Stimulated activated CD4-positive, alpha-beta T cell treated with anti-CD3 and anti-CD28 coated beads, Interleukin-4, amount 100 ng/mL, for 1 hour (primary cell): ENCODE data around the gene ZNF273.
"Not testable (repeated sequence)": the region's sequence is repeated elsewhere in the genome, so short reads cannot be mapped to it uniquely, and the experiment has no call there.

Experiments used
- DNase-seq: peaks from one replicate; pipeline ENCODE4 v3.0.0-alpha.2; 2020

ZNF273 gene

GRCh38 chr7:64877714-64878610 lies 25.1 kb upstream of the ZNF273 start:
- DNase-seq = no peak

DNA sequence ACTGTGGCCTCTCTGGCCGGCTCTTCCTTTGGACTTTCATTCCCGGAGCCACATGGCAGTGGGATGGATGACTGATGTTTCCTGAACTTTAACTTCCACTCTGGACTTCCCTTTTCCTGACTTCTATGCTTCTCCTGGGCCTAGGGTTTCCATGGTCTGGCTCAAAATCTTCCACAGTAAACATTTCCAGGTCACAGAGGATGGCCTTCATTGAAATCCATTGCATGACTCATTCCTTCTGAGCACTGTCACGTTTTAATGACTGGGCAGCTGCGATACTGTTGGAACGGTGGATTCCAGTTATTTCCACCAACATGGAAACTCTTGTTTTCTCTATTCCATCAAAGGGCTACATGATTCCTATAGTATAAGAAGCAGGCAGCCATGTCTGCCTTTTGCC lies 24.4 kb upstream of the ZNF273 start:
- no peak for DNase-seq

DNA sequence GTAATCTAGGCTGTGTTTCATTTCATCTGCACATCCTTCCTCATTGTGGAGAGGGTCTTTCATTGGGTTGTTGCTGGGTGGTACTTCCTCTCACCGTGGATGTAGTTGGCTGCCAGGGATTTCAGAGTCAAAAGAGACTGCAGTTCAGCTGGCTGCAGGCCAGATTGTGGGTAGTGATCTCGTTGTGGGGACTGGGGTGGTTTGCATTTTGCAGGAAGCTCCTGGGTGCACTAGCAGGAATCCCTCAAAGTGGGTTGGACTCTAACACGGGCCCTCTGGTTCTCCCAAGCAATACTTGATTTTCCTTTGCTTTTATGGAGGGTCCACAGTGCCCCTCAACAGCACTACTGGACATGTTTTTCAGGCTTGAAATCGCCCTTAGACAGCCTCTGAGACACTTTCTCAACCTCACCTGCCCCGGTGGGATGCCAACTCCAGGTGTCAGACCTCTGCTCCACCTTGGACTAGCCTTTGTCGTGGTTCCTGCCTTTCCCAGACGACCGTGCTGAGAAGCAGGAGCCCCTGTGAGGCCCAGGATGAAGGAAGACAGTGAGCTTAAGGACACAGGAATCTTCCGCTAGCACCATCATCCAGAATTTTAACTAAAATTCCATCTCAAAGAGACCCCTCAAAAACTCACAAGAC lies 23.9 kb upstream of the ZNF273 start:
- DNase-seq = no peak

- DNase-seq = no peak
Observed at GRCh38 chr7:64879800-64880199, 23.3 kb upstream of the ZNF273 start.

- DNase-seq = no peak
Observed at GRCh38 chr7:64880322-64881297, 22.5 kb upstream of the ZNF273 start.

DNA sequence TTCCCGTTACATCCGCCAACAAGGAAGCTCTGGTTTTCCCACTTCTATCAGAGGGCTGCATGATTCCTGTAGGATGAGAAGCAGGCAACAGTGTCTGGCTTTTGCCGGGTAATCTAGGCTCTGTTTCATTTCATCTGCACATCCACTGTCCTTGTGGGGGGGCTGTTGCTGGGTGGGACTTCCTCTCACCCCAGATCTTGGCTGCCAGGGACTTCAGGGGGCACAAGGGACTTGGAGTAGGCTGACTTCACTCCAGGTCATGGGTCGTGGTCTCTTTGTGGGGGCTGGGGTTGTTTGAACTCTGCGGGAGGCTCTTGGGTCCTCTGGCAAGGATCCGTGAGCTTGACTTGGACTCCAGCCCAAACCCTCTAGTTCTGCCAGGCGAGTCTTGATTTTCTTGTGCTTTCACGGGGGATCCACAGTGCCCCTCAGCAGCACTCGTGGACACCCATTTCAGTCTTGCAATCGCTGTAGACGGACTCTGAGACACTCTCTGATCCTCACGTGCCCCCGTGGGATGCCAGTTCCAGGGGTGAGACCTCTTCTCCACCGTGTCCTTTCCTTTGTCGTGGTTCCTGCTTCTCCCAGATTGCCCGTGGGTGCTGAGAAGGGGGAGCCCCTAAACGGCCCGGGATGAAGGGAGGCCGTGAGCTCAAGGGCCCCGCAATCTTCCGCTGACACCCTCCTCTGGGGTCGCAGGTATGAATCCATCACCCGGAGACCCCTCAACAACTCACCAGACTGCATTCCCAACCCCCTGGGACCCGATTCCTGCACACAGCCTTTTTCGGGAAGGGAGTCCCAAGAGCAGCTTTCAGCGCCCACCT lies 21.4 kb upstream of the ZNF273 start:
- no peak for DNase-seq

DNA sequence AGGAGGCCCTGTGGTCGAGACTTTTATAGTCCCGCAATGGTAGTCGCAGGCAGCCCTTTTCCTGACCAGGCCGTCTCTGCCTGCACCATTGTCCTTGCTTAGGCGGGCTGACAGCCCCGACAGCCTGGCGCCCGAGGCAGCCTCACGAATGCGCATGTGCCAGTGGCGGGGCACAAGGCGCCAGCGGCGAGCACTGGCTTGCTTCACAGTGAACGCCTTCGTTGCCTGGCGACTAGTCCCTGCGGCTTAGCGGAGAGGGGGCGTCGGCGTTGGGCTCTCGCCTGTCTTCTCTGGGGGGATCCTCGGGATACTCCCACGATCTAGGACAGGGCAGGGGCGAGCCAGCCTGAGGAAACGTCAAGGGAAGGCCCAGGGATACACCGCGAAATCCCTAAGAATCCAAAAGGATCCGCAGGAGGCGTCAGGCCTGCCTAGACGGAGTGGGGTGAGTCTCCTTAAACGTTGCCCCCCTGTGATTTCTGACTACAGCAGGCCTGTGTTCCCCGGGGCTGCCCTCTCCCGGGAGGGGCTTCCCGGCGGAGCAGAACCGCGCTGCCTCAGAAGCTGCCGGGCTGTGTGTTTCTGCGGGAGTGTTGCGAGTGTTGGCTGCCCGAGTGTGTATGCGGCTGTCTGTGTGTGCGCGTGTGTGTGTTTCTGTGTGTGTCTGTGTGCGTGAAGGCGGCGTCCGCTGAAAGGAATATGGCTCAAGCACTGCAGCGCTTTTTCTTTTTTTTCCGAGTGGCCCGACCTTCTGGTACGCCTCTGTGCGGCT lies 20.5 kb upstream of the ZNF273 start:
- peak; percentile 46 for DNase-seq

- DNase-seq = no peak
Observed at GRCh38 chr7:64883113-64883905, 19.8 kb upstream of the ZNF273 start.

GRCh38 chr7:64884085-64884912 lies 18.8 kb upstream of the ZNF273 start:
- DNase-seq = no peak

DNA sequence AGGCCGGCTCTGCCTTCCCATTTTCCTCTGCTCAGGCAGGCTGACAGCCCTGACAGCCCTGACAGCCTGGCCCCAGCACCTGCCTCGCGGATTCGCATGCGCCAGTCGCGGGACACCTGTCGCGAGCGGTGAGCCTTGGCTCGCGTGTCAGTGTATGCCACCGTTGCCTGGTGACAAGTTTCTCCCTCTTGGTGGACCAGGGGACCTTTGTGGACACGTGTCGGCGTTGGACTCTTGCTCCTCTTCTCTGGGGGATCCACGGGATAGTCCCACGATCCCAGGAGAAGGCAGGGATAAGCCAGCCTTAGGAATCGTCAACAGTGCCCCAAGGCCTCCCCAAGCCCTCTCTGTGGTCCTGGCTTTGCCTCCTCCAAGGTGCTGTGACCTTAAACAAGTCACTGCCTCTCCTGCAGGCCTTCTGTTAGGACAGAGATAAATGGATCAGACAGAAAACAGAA lies 18.1 kb upstream of the ZNF273 start:
- no peak for DNase-seq

DNA sequence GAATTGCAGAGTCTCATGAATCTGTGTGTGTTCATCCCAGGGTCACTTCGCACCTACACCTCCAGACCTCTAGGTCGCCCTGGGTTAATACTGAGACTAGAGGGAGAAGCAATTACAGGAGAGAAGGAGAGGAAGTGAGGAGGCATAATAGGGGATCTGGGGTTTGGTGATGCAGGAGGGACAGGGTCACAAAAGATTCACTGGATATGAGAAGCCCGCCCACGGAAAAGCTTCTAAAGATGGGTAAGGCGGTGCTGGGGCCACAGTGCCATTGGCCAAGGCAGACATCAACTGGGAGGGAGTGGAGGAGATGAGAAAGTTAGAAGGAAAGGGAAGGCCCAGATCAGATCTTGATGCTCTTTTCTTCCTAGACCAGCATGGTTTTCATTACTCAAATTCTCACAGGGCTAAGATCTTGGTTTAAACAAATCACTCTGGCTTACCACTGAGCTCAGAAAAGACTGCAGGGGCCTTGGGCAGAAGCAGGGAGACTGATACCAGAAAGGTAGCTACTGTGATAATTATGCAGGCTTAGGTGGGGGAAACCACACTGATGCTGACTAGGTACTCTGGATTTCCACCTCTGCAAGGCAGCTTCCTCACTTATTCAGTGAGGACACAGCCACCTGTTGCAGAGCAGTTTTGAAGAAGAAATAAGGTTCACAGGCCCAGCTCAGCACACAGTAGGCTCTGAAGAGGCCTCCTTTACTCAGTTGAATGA lies 17.4 kb upstream of the ZNF273 start:
- DNase-seq = no peak

DNA sequence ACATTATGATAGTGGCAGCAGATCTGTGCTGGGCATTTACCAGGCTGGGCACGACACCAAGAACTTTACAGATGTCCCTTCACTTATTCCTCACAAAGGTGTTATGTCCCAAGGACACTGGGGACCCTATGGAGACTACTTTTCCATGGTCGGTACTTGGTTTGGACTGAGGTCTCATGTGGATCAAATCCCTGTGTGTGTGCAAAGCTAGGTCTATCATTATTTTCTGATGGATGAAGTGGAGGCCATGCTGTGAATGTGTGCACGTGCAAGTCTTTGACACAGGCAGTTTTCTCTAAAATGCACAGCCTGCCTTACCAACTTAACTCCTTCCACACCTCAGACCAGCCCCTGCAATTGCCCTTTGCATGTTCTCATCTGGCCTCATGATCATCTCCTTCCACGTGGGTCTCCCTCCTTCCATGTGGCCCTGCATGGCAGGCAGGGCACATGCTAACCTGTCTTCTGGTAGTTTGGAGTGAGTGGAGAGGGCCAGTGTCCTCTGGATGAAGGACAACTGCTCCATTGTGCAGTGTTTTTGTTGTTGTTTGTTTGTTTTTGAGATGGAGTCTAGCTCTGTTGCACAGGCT lies 16.0 kb upstream of the ZNF273 start:
- no peak for DNase-seq

DNA sequence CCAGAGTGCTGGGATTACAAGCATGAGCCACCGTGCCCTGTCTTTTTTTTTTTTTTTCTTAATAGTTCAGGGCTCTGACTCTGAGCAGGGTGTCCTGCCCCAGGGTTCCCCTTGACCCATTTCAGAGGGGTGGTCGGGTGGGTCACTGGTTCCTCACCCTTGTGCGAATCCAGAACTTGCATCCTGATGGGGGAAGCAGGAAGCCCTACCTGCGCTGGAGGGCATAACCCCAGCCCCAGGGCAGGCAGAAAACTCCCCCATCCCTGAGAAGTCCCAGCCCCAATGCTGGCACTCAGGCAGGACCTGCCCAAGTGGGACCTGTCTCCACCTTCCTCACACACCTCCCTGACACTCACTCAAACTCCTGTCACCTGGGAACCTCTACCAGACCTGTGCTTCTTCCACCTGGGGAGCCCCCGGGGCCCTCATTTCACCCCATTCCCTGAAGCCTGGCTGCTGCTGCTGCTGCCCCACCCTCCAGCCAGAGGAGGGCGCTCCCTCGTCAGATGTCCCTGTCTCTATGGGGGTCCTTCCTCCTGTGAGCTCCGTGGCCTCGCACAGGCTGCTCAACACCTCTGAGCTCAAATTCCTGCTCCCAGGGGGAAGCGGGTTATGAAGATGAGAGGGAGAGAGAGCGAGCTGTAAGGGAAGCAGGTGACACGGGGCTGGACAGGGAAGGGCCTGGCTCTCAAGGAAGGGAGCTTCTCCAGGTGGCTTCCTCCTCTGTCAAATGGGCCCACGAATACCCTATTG lies 15.1 kb upstream of the ZNF273 start:
- peak; percentile 52 for DNase-seq

DNA sequence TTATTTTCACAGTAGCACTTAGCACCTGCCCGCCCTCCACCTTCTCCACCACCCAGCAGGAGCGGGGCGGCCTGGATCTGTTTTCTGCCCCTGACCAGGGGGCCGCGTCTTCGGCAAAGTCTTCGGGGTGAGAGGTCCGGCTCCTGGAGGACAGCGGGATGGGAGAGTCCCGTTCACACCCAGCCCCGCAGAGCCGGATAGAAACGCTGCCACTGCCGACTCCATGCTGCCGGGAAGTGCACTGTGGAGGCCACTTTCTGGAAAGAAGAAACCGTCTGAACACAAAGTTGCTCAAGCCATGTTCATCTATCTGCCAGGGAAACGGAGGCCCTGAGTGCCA lies 14.5 kb upstream of the ZNF273 start:
- no peak for DNase-seq

GRCh38 chr7:64888901-64889685 lies 14.0 kb upstream of the ZNF273 start:
- DNase-seq = no peak

DNA sequence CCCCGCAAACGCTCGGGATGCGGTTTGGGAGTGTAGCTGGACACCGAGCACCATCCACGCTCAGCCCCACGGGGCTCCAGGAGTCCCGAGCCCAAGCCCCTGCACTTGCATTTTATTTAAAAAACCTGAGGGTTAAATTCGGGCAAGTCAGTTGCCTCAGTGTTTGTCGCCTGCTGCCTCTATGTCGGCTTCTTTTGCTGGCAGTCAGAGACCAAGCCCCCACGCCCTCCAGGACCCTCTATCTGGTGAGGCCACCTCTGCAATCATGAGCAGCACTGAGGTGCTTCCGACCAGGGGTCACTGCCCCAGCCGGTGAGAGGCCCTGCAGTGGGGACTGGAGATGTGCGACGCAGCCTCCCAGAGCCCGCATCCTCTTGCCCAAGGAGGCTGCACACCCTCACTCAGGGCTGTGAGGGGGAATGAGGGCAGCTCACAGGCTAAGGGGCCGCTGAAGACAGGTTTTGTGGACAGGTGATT lies 13.3 kb upstream of the ZNF273 start:
- no peak for DNase-seq

GRCh38 chr7:64890273-64890672 lies 12.8 kb upstream of the ZNF273 start:
- DNase-seq = not testable (repeated sequence)
